GM18505 (cell line): ENCODE measurements around the gene HDAC9.

Experiments used
- ATAC-seq: cut with Tn5 transposase; IDR thresholded peaks from one replicate; pipeline ENCODE4 v1.9.1; 2021; ENCODE audit not compliant: unreplicated experiment
- POLR2A ChIP-seq: IDR thresholded peaks from 4 replicates; pipeline ENCODE4 v1.6.1; 2011; ENCODE audit warnings: borderline replicate concordance; ENCODE audit not compliant: insufficient read depth, insufficient read length; ENCODE audit errors: extremely low read depth

The HDAC9 gene

GRCh38 chr7:18495412-18496340, at the start of gene HDAC9:
Gene HDAC9, plus strand, starts transcription at chr7:18495749. Its CDS starts 554 bp downstream, at chr7:18496303.
- peak; percentile 92 for ATAC-seq

GRCh38 chr7:18445916-18446520, 49.5 kb upstream of the HDAC9 start:
- no peak for ATAC-seq

More at GRCh38 chr7:18495412-18496340, at the start of gene HDAC9:
- peak; percentile 65 for TF ChIP-seq POLR2A

GRCh38 chr7:18450019-18450418, 45.5 kb upstream of the HDAC9 start:
- no peak for ATAC-seq
- TF ChIP-seq POLR2A: no peak

More at GRCh38 chr7:18445916-18446520, 49.5 kb upstream of the HDAC9 start:
- no peak for TF ChIP-seq POLR2A

- TF ChIP-seq POLR2A: no peak
- ATAC-seq: no peak
Observed at GRCh38 chr7:18455606-18456005, 39.9 kb upstream of the HDAC9 start.

- no peak for ATAC-seq
- TF ChIP-seq POLR2A: no peak
Observed at GRCh38 chr7:18457832-18458231, 37.7 kb upstream of the HDAC9 start.

GRCh38 chr7:18458830-18459229, 36.7 kb upstream of the HDAC9 start:
- ATAC-seq: no peak

GRCh38 chr7:18459484-18460245, 35.9 kb upstream of the HDAC9 start:
- ATAC-seq: no peak
- TF ChIP-seq POLR2A: no peak

More at GRCh38 chr7:18458830-18459229, 36.7 kb upstream of the HDAC9 start:
- no peak for TF ChIP-seq POLR2A

GRCh38 chr7:18461785-18462467, 33.6 kb upstream of the HDAC9 start:
- no peak for ATAC-seq

GRCh38 chr7:18464830-18465229, 30.7 kb upstream of the HDAC9 start:
- no peak for TF ChIP-seq POLR2A
- ATAC-seq: no peak

More at GRCh38 chr7:18461785-18462467, 33.6 kb upstream of the HDAC9 start:
- TF ChIP-seq POLR2A: no peak

GRCh38 chr7:18467011-18467410, 28.5 kb upstream of the HDAC9 start:
- TF ChIP-seq POLR2A: no peak
- no peak for ATAC-seq

GRCh38 chr7:18468795-18469194, 26.8 kb upstream of the HDAC9 start:
- TF ChIP-seq POLR2A: no peak
- no peak for ATAC-seq

GRCh38 chr7:18469316-18469715, 26.2 kb upstream of the HDAC9 start:
- ATAC-seq: no peak
- TF ChIP-seq POLR2A: no peak

GRCh38 chr7:18471476-18472160, 23.9 kb upstream of the HDAC9 start:
- no peak for TF ChIP-seq POLR2A
- ATAC-seq: no peak

- ATAC-seq: no peak
- TF ChIP-seq POLR2A: no peak
Observed at GRCh38 chr7:18472161-18472483, 23.4 kb upstream of the HDAC9 start.
